OCI-LY1 (cell line): ENCODE results near the gene LCN1.

ENCODE experiments used
- H2AFZ ChIP-seq: fragments of 200-600 bp; sonication (generic), shearing (Covaris generic); 2 replicates; pipeline ENCODE4 v1.6.0; 2014; ENCODE audit warnings: antibody characterized with exemption, mild to moderate bottlenecking, low read length
- H3F3A ChIP-seq: fragments of 200-600 bp; sonication (generic), shearing (Covaris generic); 2 replicates; pipeline ENCODE4 v1.6.0; 2014; ENCODE audit warnings: mild to moderate bottlenecking, antibody characterized with exemption, low read length, moderate library complexity; ENCODE audit not compliant: insufficient read depth
- H3K27ac ChIP-seq: fragments of 200-600 bp; sonication (generic); 2 replicates; pipeline ENCODE4 v1.5.1; 2014; ENCODE audit warnings: low read length, mixed run types, mild to moderate bottlenecking, low read depth; ENCODE audit not compliant: poor library complexity, severe bottlenecking
- H3K27me3 ChIP-seq: fragments of 200-600 bp; sonication (generic); 2 replicates; pipeline ENCODE4 v1.6.0; 2014; ENCODE audit warnings: antibody characterized with exemption, mild to moderate bottlenecking, low read length, moderate library complexity; ENCODE audit not compliant: insufficient read depth
- H3K36me3 ChIP-seq: fragments of 200-600 bp; sonication (generic); 2 replicates; pipeline ENCODE4 v1.6.1; 2014; ENCODE audit warnings: mild to moderate bottlenecking, antibody characterized with exemption, low read length, moderate library complexity, mixed read lengths; ENCODE audit not compliant: insufficient read depth
- H3K4me1 ChIP-seq: fragments of 200-600 bp; sonication (generic); 2 replicates; pipeline ENCODE4 v1.5.1; 2014; ENCODE audit warnings: mild to moderate bottlenecking, low read length, moderate library complexity; ENCODE audit not compliant: insufficient read depth, severe bottlenecking
- H3K4me2 ChIP-seq: fragments of 200-600 bp; sonication (generic), shearing (Covaris generic); 2 replicates; pipeline ENCODE4 v1.6.1; 2014; ENCODE audit warnings: low read length
- H3K4me3 ChIP-seq: fragments of 200-600 bp; sonication (generic); 2 replicates; pipeline ENCODE4 v1.5.1; 2014; ENCODE audit warnings: low read length, low read depth, mild to moderate bottlenecking, mixed read lengths; ENCODE audit not compliant: poor library complexity, severe bottlenecking
- H3K79me2 ChIP-seq: fragments of 200-600 bp; shearing (Covaris generic); 2 replicates; pipeline ENCODE4 v1.6.1; 2016; ENCODE audit warnings: mixed run types, low read length, mixed read lengths; ENCODE audit not compliant: insufficient read depth
- H3K9ac ChIP-seq: fragments of 200-600 bp; sonication (generic), shearing (Covaris generic); 2 replicates; pipeline ENCODE4 v1.6.1; 2014; ENCODE audit warnings: mild to moderate bottlenecking, low read length, mixed read lengths
- H3K9me2 ChIP-seq: fragments of 200-600 bp; sonication (generic), shearing (Covaris generic); 2 replicates; pipeline ENCODE4 v1.6.1; 2014; ENCODE audit warnings: low read depth, mild to moderate bottlenecking, low read length, mixed read lengths
- H3K9me3 ChIP-seq: fragments of 200-600 bp; shearing (Covaris generic); 2 replicates; pipeline ENCODE4 v1.6.1; 2014; ENCODE audit warnings: low read length, mixed read lengths
- H4K20me1 ChIP-seq: fragments of 200-600 bp; sonication (generic), shearing (Covaris generic); 2 replicates; pipeline ENCODE4 v1.6.0; 2016; ENCODE audit warnings: mild to moderate bottlenecking, low read length; ENCODE audit not compliant: insufficient read depth
- CTCF ChIP-seq: fragments of 200-600 bp; sonication (generic), shearing (Covaris generic); IDR thresholded peaks from 2 replicates; pipeline ENCODE4 v1.5.1; 2017; ENCODE audit warnings: mild to moderate bottlenecking, antibody characterized with exemption, low read length, moderate library complexity, mixed read lengths
- EZH2 ChIP-seq: fragments of 200-600 bp; sonication (generic), shearing (Covaris generic); IDR thresholded peaks from 2 replicates; pipeline ENCODE4 v1.8.0; 2017; ENCODE audit warnings: borderline replicate concordance, mixed run types, mild to moderate bottlenecking, antibody characterized with exemption, low read length, moderate library complexity, mixed read lengths

The LCN1 gene

GRCh38 chr9:135514342-135515082 lies 6.7 kb upstream of the LCN1 start:
- no peak overlapping the region for H2AFZ ChIP-seq
- TF ChIP-seq EZH2 (no peak), CTCF (no peak)
- H3K27ac ChIP-seq, result no peak overlapping the region
- H3K4me3 ChIP-seq, result no peak overlapping the region
- no peak overlapping the region for H3K4me2 ChIP-seq
- H3K36me3 ChIP-seq, result no peaks in the 10 kb centered on the region
- H3K9ac ChIP-seq, result no peak overlapping the region
- H3K4me1 ChIP-seq, result no peaks in the 10 kb centered on the region
- H3K79me2 ChIP-seq, result no peaks in the 10 kb centered on the region
- H3K9me2 ChIP-seq, result no peaks in the 10 kb centered on the region
- no peaks in the 10 kb centered on the region for H4K20me1 ChIP-seq
- H3K27me3 ChIP-seq, result peaks cover 6% of the 10 kb centered on the region; the same call in 1 of the 2 replicates
- H3K9me3 ChIP-seq, result peaks cover under 1% of the 10 kb centered on the region; the same call in 1 of the 2 replicates
- no peaks in the 10 kb centered on the region for H3F3A ChIP-seq

- H2AFZ ChIP-seq, result no peak overlapping the region
- H3K4me2 ChIP-seq, result no peak overlapping the region
- H3K9ac ChIP-seq, result no peak overlapping the region
- H3K9me3 ChIP-seq, result no peaks in the 10 kb centered on the region
- TF ChIP-seq EZH2 (no peak), CTCF (no peak)
- H4K20me1 ChIP-seq, result no peaks in the 10 kb centered on the region
- no peaks in the 10 kb centered on the region for H3K9me2 ChIP-seq
- no peaks in the 10 kb centered on the region for H3F3A ChIP-seq
- H3K27me3 ChIP-seq, result peaks cover 6% of the 10 kb centered on the region; the same call in 1 of the 2 replicates
- H3K36me3 ChIP-seq, result no peaks in the 10 kb centered on the region
- H3K27ac ChIP-seq, result no peak overlapping the region
- H3K79me2 ChIP-seq, result no peaks in the 10 kb centered on the region
- H3K4me3 ChIP-seq, result no peak overlapping the region
- no peaks in the 10 kb centered on the region for H3K4me1 ChIP-seq
These were observed 5.9 kb upstream of the LCN1 start for GRCh38 chr9:135515083-135515951.

GRCh38 chr9:135516132-135516860 lies 4.9 kb upstream of the LCN1 start:
- Histone ChIP-seq H3K36me3 (no peaks in the 10 kb centered on the region), H3K27ac (no peak overlapping the region), H2AFZ (no peak overlapping the region), H3K9me2 (no peaks in the 10 kb centered on the region), H3K9me3 (no peaks in the 10 kb centered on the region), H3K9ac (no peak overlapping the region), H3K4me3 (no peak overlapping the region), H3F3A (no peaks in the 10 kb centered on the region), H4K20me1 (no peaks in the 10 kb centered on the region), H3K27me3 (peaks cover 6% of the 10 kb centered on the region; the same call in 1 of the 2 replicates), H3K4me2 (no peak overlapping the region), H3K4me1 (no peaks in the 10 kb centered on the region), H3K79me2 (no peaks in the 10 kb centered on the region)
- TF ChIP-seq EZH2 (no peak), CTCF (no peak)
